ENCODE data around the gene FIGLA. TPM values are rescaled to one million over a fixed set of nuclear protein-coding genes. Genes with fewer than 3 reads are reported as not detected.

Gene FIGLA
- total RNA-seq, 1 donor from 2014 or later = not detected

GRCh38 chr2:70768590-70769085 lies 21.8 kb downstream of the FIGLA start:
- intact Hi-C loops (cut with micrococcal nuclease) = loop anchor here (5.0 kb wide), 4 partner anchors 66 to 466 kb away; partner anchors contain the start of gene FAM136A
- ChIA-PET POLR2A (interaction anchor here (1.0 kb wide), 1 partner anchor 45 kb away, joined by 3 read pairs; no protein-coding TSS in a partner anchor), CTCF (interaction anchor here (1.0 to 1.9 kb wide), 4 partner anchors 9 to 82 kb away, joined by 3 to 9 read pairs (median 5); partner anchors contain the start of gene FIGLA)
- DNase-seq (no peak), ATAC-seq (ENCODE audit: low read depth) (no peak)
- peaks cover 21% of the 10 kb centered on the region for H3K27me3 Mint-ChIP-seq
- peak overlapping the region; percentile 47 for H3K27ac Mint-ChIP-seq
- H3K9me3 Mint-ChIP-seq = peaks cover 7% of the 10 kb centered on the region
- H3K4me1 Mint-ChIP-seq = peaks cover 24% of the 10 kb centered on the region
- TF ChIP-seq CTCF (IDR thresholded peaks at IDR 0.05) = no peak
- H3K36me3 Mint-ChIP-seq (ENCODE audit: low read depth) = no peaks in the 10 kb centered on the region
- H3K4me3 Mint-ChIP-seq = peak overlapping the region; percentile 67

- H3K27me3 Mint-ChIP-seq = peaks cover 16% of the 10 kb centered on the region
- ChIA-PET CTCF (interaction anchor here (0.6 to 1.9 kb wide), 8 partner anchors 9 to 112 kb away, joined by 3 to 9 read pairs (median 3); partner anchors contain the start of gene FIGLA), POLR2A (interaction anchor here (1.0 kb wide), 1 partner anchor 45 kb away, joined by 3 read pairs; no protein-coding TSS in a partner anchor)
- TF ChIP-seq CTCF (IDR thresholded peaks at IDR 0.05) = no peak
- peaks cover 24% of the 10 kb centered on the region for H3K4me1 Mint-ChIP-seq
- peak within 1 kb of the TSS; percentile 85 for H3K27ac Mint-ChIP-seq
- peak; percentile 53 for DNase-seq
- H3K4me3 Mint-ChIP-seq = peak within 1 kb of the TSS; percentile 90
- H3K9me3 Mint-ChIP-seq = peaks cover under 1% of the 10 kb centered on the region
- intact Hi-C loops (cut with micrococcal nuclease) = loop anchor here (5.0 kb wide), 4 partner anchors 66 to 466 kb away; partner anchors contain the start of gene FAM136A
- no peaks in the 10 kb centered on the region for H3K36me3 Mint-ChIP-seq (ENCODE audit: low read depth)
- ATAC-seq (ENCODE audit: low read depth) = peak; percentile 69
Measured at GRCh38 chr2:70767699-70768589, 22.5 kb downstream of the FIGLA start, which contains the start of gene ADD2. Gene ADD2 (minus strand): TSS chr2:70768200. CDS start chr2:70706408, 61,792 bp downstream.

GRCh38 chr2:70767079-70767698 lies 23.3 kb downstream of the FIGLA start:
- H3K27ac Mint-ChIP-seq = peak overlapping the region; percentile 85
- peak; percentile 69 for ATAC-seq (ENCODE audit: low read depth)
- H3K4me1 Mint-ChIP-seq = peaks cover 24% of the 10 kb centered on the region
- peak; percentile 39 for DNase-seq
- TF ChIP-seq CTCF (IDR thresholded peaks at IDR 0.05) = no peak
- H3K27me3 Mint-ChIP-seq = peaks cover 15% of the 10 kb centered on the region
- no peaks in the 10 kb centered on the region for H3K36me3 Mint-ChIP-seq (ENCODE audit: low read depth)
- ChIA-PET CTCF (interaction anchor here (0.7 to 1.9 kb wide), 5 partner anchors 8 to 111 kb away, joined by 3 to 9 read pairs (median 3); partner anchors contain the start of gene FIGLA), POLR2A (no interaction called here)
- intact Hi-C loops (cut with micrococcal nuclease) = loop anchor here (5.0 kb wide), 4 partner anchors 65 to 465 kb away; partner anchors contain the start of gene FAM136A
- H3K9me3 Mint-ChIP-seq = no peaks in the 10 kb centered on the region
- peak overlapping the region; percentile 90 for H3K4me3 Mint-ChIP-seq

DNA sequence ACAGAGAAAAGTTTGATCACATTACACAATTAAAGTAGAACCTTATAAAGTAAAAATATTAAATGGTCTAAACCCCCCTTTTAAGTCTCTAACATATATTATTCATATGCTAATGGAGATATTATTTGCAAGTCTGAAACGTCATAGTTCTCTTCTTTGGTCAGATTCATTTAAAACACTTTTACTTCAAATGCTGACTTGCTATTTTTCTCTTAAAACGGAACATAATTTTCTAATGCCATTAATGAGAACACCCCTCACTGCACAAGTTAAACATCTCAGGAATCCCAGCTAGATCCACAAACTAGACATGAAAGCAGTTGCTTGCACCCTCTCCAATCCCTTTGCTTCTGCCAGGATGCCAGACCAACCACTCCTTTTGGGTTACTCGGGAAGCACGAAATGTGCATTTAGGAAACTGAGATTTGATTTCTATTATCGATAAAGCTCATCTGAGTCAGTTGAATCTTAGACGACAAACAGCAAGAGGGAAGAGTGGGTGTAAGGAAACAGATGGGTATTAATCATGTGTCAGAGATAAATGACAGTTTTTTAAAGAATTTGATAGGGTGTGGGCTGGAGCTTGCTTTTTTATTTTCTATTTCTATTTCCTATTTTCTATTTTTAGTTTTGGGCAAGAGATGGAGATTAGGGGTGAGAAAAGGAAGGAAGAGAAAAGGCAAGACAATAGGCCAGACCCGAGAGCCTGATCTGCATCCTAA lies 23.9 kb downstream of the FIGLA start:
- DNase-seq = no peak
- no peak for TF ChIP-seq CTCF (IDR thresholded peaks at IDR 0.05)
- CTCF ChIA-PET = no interaction called here
- intact Hi-C loops (cut with micrococcal nuclease) = loop anchor here (5.0 kb wide), 4 partner anchors 64 to 464 kb away; partner anchors contain the start of gene FAM136A
- Mint-ChIP-seq H3K4me3 (peak overlapping the region; percentile 86), H3K36me3 (ENCODE audit: low read depth) (no peaks in the 10 kb centered on the region), H3K27me3 (peaks cover 15% of the 10 kb centered on the region), H3K27ac (peak overlapping the region; percentile 36), H3K9me3 (no peaks in the 10 kb centered on the region), H3K4me1 (peaks cover 24% of the 10 kb centered on the region)
- no peak for ATAC-seq (ENCODE audit: low read depth)
- POLR2A ChIA-PET = no interaction called here
